ENCODE measurements around the gene ROBO4. TPM values are rescaled to one million over a fixed set of nuclear protein-coding genes. Genes with fewer than 3 reads are reported as not detected.

ROBO4 gene
- total RNA-seq, 3 donors from 2014 or later = 4.8 to 8.4 (median 7.9) TPM

GRCh38 chr11:124838805-124839127 is 58.9 kb downstream of the ROBO4 start:
- intact Hi-C loops (cut with DNase I, micrococcal nuclease) = loop anchor here in 1 of 2 donors (5.0 kb wide), 1 partner anchor 171 kb away; no protein-coding TSS in a partner anchor
- Histone ChIP-seq H3K36me3 (ENCODE audit: low read depth) (no peaks in the 10 kb centered on the region), H3K4me1 (ENCODE audit: low read depth) (peaks cover 17% of the 10 kb centered on the region), H3K4me3 (no peak overlapping the region), H3K9me3 (no peaks in the 10 kb centered on the region)
- no peak for DNase-seq
- no peak for ATAC-seq
- TF ChIP-seq CTCF (IDR thresholded peaks at IDR 0.05) = no peak

GRCh38 chr11:124837491-124837856 is 60.2 kb downstream of the ROBO4 start:
- intact Hi-C loops (cut with DNase I, micrococcal nuclease) = loop anchor here (2.0 to 5.0 kb wide), 2 partner anchors 165 to 170 kb away; partner anchors contain the start of genes SIAE (in 1 of the 2) and SPA17 (in 1 of the 2)
- no peak for TF ChIP-seq CTCF (IDR thresholded peaks at IDR 0.05)
- peaks cover 12% of the 10 kb centered on the region for H3K4me1 ChIP-seq (ENCODE audit: low read depth)
- H3K9me3 ChIP-seq = no peaks in the 10 kb centered on the region
- ATAC-seq (peak; percentile 70), DNase-seq (peak in 1 of 3 donors; percentile 46)
- no peaks in the 10 kb centered on the region for H3K36me3 ChIP-seq (ENCODE audit: low read depth)
- H3K4me3 ChIP-seq = no peak overlapping the region

- intact Hi-C loops (cut with DNase I, micrococcal nuclease) = loop anchor here (2.0 to 5.0 kb wide), 2 partner anchors 163 to 169 kb away; partner anchors contain the start of genes SIAE (in 1 of the 2) and SPA17 (in 1 of the 2)
- ATAC-seq (no peak), DNase-seq (no peak)
- Histone ChIP-seq H3K9me3 (no peaks in the 10 kb centered on the region), H3K4me3 (no peak overlapping the region), H3K4me1 (ENCODE audit: low read depth) (peaks cover 12% of the 10 kb centered on the region), H3K36me3 (ENCODE audit: low read depth) (no peaks in the 10 kb centered on the region)
- TF ChIP-seq CTCF (IDR thresholded peaks at IDR 0.05) = no peak
These were observed 61.7 kb downstream of the ROBO4 start for GRCh38 chr11:124835918-124836317.

- TF ChIP-seq CTCF (IDR thresholded peaks at IDR 0.05) = no peak
These were observed 63.0 kb downstream of the ROBO4 start for GRCh38 chr11:124834526-124835180.

More at GRCh38 chr11:124834526-124835180, 63.0 kb downstream of the ROBO4 start:
- intact Hi-C loops (cut with DNase I, micrococcal nuclease) = loop anchor here in 1 of 2 donors (5.0 kb wide), 1 partner anchor 167 kb away; no protein-coding TSS in a partner anchor
- ATAC-seq (peak; percentile 48), DNase-seq (no peak)
- Histone ChIP-seq H3K9me3 (no peaks in the 10 kb centered on the region), H3K4me1 (ENCODE audit: low read depth) (peaks cover 9% of the 10 kb centered on the region), H3K4me3 (no peak overlapping the region), H3K36me3 (ENCODE audit: low read depth) (no peaks in the 10 kb centered on the region)

Other genes with a start within 250 kb of the ROBO4 start
- 100 to 1,000 TPM in 2 of 3 donors, 10 to 100 TPM in 1; 81.7 to 232 (median 147) TPM for gene SIAE, start 224.1 kb downstream of the ROBO4 start, total RNA-seq
- gene SPA17, start 224.0 kb downstream of the ROBO4 start, total RNA-seq = 1 to 10 TPM; 4.6 to 6.9 (median 5.8) TPM
- 1 to 10 TPM; 1.7 to 5.3 (median 2.0) TPM for gene NRGN, start 157.9 kb downstream of the ROBO4 start, total RNA-seq
- 100 to 1,000 TPM in 2 of 3 donors, 10 to 100 TPM in 1; 78.6 to 268 (median 126) TPM for gene VSIG2, start 145.6 kb downstream of the ROBO4 start, total RNA-seq
- gene ESAM, start 135.6 kb downstream of the ROBO4 start, total RNA-seq = 10 to 100 TPM in 1 of 3 donors, 1 to 10 TPM in 2; 7.7 to 11.5 (median 8.4) TPM
- 10 to 100 TPM in 1 of 3 donors, 1 to 10 TPM in 2; 7.2 to 13.6 (median 8.4) TPM for gene MSANTD2, start 97.5 kb downstream of the ROBO4 start, total RNA-seq
- gene ROBO3, start 32.4 kb downstream of the ROBO4 start, total RNA-seq = 10 to 100 TPM in 1 of 3 donors, 1 to 10 TPM in 2; 4.0 to 10.3 (median 8.5) TPM
- gene HEPN1, start 21.4 kb upstream of the ROBO4 start, total RNA-seq = not detected
- under 1 TPM in 1 of 3 donors, not detected in 2; 0.57 TPM for gene HEPACAM, start 38.2 kb upstream of the ROBO4 start, total RNA-seq
- gene CCDC15, start 56.3 kb upstream of the ROBO4 start, total RNA-seq = 1 to 10 TPM in 2 of 3 donors, under 1 TPM in 1; 0.73 to 1.8 (median 1.6) TPM
- 10 to 100 TPM in 1 of 3 donors, 1 to 10 TPM in 2; 4.3 to 10.5 (median 6.2) TPM for gene SLC37A2, start 165.4 kb upstream of the ROBO4 start, total RNA-seq
- 10 to 100 TPM; 12.5 to 16.9 (median 16.1) TPM for gene TMEM218, start 213.8 kb upstream of the ROBO4 start, total RNA-seq